GM21619 (cell line): ENCODE results near the gene CMPK2.
A peak's percentile ranks its signal among the peaks of the same experiment; 100 is the strongest.

Source experiments
- ATAC-seq: cut with Tn5 transposase; IDR thresholded peaks from one replicate; pipeline ENCODE4 v1.9.1; 2021; ENCODE audit not compliant: unreplicated experiment

Gene CMPK2

DNA sequence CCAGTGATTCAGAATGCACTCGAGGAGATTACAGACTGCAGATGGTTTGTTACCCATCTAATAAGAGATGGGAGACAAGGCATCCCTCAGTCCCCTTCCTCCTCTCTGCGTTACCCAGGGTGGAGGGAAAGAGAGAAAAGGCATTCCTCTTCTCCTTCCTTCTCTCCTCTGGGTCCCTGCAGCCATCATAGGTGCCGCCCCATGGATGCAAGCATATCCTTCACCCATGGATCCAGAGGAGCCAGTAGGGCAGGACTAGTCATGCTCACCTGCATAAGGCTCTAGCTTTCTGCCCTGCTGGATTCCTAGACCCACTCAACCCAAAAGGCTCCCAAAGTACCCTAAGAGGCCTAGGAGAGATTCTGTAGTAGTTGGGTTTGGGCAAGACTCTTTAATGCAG lies 20.4 kb downstream of the CMPK2 start:
- ATAC-seq, result no peak

GRCh38 chr2:6841537-6842287 lies 24.0 kb downstream of the CMPK2 start:
- no peak for ATAC-seq

DNA sequence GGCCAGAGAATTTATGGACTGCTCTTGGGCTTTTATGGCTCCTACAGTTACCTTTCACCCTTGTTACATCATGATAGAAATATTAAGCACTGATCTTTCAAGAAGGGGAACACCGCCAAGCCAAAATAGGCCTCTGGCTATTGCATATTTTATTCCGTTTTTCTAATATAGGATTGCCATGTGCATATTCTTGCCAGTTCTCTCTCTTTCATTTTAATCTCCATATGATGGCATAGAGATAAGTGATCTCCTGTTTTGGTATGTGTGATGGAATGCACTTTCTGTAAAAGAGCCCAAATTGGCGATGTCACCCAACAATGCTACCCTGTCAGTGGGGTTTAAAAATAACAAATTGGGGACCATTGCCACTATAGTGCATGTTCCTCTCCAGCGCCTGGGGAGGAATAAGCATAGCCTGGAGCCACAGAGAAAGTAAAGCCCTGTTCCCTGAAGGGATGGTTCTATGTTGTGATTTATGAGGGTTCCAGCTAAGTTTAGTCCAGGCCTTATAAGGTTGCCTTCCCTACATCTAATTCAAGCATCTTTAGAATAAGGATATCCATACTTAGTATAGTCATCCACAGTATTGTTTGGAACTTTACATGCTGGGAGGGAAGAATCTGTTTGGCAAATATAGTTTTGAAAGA lies 26.9 kb downstream of the CMPK2 start:
- ATAC-seq, result no peak

DNA sequence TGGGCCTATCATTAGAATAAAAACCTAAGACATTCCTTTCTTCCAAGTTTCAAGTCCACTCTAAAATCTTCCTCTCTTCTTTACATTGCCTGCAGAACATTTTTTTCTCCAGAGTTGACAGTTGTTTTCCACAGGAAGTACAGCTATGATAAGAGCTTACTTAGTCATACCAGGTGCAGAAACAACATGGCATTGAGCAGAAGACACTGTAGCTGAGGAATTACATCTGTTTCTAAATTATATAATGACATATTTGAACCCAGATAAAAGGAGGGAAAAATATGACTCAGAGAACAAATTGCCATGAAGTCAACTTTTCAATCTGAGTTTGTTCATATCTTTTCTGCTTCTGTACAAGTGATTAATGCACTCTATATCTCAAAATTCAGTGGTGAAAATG lies 30.2 kb downstream of the CMPK2 start:
- ATAC-seq, result no peak

DNA sequence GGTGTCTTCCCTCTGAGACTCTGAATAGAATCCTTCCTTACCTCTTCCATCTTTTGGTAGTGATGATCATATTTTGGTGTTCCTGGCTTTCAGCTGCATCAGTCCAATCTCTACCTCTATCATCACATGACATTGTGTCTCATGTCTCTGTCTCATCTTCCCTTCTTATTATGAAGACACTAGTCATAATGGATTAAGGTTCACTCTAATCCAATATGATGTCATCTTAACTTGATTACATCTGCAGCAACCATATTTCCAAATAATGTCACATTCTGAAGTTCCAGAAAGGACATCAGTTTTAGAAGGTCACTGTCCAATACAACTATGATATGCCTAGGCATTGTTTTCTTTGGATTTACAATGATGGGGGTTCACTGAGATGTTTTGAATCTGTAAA lies 31.5 kb downstream of the CMPK2 start:
- ATAC-seq, result no peak

DNA sequence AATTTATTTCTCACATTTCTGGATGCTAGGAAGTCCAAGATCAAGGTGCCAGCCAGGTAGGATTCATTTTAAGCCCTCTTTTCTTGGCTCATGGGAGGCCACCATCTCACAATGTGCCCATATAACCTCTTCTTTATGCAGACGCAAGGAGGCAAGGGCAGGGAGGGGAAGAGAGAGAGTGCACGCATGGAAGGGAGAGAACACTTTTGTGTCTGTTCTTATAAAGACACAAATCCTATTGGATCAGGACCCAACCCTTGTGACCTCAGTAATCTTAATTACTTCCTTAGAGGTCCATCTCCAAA lies 32.5 kb downstream of the CMPK2 start:
- ATAC-seq, result no peak

- no peak for ATAC-seq
Measured at GRCh38 chr2:6832596-6833299, 33.0 kb downstream of the CMPK2 start.

GRCh38 chr2:6831229-6831628 lies 34.5 kb downstream of the CMPK2 start:
- no peak for ATAC-seq

DNA sequence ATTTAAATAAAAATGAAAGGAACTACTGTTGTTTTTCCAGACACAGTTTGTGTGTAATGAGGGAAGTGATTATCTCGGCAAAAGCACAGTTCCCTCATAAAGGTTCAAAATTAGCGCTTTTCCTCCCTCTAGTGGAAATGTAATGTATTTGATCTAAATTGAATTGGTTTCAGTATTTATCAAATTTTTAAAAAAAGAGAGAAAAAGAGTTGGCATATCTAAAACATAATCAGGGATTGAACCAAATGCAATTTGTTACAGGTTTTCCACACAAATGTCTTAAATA lies 37.5 kb downstream of the CMPK2 start:
- no peak for ATAC-seq

DNA sequence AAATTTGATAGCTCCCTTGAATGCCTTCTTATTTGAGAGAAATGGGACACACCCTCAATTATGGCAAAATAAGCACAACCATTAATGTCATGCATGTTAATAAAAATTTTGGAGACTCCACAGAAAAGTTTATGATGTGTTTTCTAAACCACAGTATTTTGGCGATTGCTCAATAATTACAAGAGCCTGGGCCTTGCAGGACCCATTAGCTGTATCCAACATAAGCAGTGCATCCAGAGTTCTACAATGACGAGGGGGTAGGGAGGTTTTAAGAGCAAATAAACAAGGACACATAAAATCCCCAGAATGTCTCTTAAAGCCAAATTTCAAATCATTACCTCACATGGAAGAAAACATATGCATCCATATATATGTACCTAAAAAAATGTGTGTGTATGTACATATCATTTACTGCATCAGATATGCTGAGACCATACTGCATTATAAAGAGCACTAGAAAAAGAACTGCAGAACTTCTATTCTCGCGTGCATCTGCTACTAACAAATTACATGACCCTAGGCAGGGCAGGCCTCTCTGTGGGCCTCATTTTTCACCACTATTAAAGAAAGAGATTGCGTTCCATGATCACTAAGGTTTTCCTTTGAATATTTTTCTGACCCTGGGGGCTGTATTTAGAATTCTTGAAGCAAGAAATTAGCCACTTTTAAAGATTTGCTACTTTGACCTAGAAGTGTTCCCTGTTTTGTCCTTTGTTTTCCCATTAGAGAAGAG lies 38.0 kb downstream of the CMPK2 start:
- no peak for ATAC-seq

DNA sequence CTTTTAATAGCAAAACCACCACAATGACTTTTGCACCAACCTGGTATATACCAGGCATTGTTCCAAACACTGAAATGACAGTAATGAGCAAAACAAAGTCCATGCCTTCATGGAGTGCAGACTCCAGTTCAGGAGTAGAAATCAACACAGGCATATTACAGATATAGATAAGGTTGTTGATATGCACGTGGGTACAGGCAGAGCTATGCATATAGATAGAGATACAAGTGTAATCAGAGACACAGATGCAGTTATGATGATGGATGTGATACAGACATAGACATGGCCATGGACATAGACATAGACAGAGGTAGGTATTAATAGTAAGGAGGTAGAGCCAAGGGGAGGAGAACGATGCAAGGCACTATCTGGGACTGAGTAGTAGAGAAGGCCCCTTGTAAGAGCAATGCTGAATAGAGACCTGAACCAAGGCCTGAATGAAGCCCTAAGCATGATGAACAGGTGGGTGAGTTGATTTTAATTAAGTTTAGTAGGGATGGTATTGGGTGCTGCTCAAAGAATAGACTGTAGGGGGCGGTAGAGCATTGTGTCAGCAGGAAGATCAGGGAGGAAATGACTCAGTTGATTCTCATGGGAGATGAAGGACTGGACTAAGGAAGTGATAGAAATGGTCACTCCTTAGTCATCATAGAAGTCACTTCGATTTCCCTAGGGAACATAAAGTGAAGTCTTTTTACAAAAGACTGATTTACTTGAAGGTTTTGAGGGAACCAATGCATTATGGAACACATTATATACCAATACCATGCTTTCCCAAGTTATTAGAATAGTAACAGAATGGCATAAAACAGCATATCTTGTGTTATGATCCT lies 39.4 kb downstream of the CMPK2 start:
- peak; percentile 98 for ATAC-seq

GRCh38 chr2:6824962-6825361 lies 40.7 kb downstream of the CMPK2 start:
- ATAC-seq, result no peak

DNA sequence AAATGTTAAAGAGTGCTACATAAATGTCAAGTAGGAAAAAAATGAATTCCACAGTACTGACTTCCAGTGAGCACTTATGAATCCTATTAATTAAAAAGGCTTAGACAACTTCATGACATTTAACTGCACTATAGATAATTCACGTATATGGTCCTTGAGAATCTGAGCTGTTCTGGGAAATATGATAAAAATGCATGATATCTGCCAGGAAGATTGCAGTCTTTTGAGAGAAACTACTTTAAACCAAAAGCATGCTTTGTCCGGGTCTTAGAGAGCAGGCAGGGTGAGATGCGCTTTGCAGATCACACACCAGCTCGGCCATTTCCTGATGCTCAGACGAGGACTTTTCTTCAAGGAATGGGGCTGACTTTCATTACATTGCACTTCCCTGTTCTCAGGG lies 42.6 kb downstream of the CMPK2 start:
- no peak for ATAC-seq

GRCh38 chr2:6822406-6822805 lies 43.3 kb downstream of the CMPK2 start:
- no peak for ATAC-seq

DNA sequence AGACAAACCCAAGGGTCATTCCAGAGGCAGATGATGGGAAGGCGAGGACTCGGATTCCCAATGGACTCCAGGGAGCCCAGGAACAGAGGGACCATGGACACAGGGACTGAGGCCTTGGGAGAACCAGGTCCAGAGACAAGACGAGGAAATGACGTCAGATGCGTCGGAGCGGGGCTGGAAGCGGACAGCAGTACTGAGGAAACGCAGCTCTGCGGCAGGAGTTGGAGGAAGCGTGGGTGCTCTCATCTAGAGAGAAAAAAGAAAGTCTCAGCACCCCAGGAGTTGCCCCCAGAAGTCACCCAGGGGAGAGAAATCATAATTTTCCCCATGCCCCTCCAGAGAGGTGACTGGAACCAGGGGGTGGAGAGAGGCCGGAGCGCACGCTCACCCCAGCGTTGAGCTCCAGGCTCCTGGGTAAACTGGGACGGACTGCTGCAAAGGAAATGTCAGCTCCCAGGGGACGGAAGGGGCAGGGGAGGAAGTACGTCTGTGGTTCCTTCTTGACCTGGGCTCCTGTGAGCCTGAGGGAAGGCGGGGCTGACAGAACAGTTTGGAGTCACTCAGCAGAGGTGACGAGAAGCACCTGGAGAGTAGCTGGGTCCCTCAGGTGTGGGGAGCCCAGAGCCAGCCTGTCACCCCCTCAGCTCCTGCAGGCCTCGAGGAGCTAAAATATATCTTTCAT lies 44.7 kb downstream of the CMPK2 start:
- ATAC-seq, result no peak

GRCh38 chr2:6820236-6820635 lies 45.5 kb downstream of the CMPK2 start:
- no peak for ATAC-seq

DNA sequence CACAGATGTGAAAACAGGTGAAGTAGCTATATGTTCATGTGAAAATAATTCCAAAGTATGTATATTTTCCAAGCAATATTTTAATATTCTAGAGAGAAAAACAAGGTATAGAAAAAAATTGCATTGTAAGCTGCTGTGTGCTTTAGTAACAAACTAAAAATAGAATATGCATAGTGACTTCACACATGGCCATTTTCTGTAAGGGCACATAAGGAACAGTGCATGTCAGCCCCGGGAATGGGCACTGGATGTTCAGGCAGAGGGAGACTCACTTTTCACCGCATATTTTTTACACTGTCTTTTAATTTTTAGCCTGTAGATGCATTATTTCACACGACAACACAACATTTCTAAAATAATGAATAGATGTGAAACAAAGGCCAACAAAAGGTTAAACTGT lies 46.0 kb downstream of the CMPK2 start:
- ATAC-seq, result no peak

DNA sequence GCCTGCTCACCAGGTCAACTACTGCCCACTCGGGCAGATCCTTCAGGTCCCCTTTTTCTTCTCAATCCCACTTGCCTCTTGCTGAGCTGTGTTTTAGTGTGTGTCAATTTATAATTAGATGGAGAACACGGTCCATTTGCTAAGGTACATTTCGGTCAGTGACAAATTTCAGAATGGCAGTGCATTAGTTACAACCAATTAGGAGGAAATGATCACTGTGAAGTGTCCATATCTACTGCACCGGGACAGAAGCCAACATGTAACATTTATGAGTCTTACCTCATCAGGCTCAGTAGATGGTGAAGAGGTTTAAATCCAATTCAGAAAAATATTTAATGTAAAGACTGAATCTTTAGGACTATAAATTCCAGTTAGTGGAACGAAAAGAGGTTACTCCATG lies 47.7 kb downstream of the CMPK2 start:
- ATAC-seq, result no peak

DNA sequence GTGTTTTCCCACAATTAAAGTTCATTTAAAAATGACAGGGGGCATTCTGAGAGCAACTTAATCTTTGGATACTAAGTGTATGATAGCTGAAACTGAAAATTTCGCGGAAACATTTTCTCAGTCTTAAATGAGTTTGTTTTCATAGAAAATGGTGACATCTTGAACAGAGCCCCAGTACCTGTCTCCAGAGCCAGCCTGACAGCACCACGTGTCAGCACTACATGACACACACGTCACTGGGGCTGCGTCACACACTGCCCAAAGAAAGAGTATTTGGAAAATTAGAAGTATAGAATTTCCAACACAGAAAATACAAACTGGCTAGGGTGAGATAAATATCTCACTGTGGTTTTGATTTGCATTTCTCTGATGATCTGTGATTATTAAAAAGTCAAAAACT lies 50.8 kb downstream of the CMPK2 start:
- ATAC-seq, result no peak

DNA sequence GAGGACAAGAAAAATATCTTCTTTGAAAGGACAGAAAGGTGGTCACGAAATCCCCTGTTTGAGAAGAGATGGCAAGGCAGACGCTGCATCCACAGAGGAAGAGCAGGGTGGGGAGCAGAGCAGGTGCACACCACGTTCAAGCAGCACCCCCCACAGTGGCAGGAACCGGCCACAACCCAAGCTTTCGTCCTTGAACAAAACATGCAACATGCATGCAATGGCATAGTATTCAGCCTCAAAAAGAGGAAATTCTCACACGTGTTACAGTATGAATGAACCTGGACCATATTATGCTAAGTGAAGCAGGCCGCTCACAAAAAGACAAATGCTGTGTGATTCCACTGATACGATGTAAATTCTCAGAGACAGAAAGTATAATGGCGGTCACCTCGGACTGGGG lies 51.4 kb downstream of the CMPK2 start:
- no peak for ATAC-seq

- ATAC-seq, result no peak
Measured at GRCh38 chr2:6813573-6813972, 52.1 kb downstream of the CMPK2 start.
